ENCODE results near the gene DMAC2.
"Not testable (repeated sequence)": the region's sequence is repeated elsewhere in the genome, so short reads cannot be mapped to it uniquely, and the experiment has no call there.

The DMAC2 gene

GRCh38 chr19:41422456-41422855 is 17.3 kb downstream of the DMAC2 start:
- no peak for DNase-seq (ENCODE audit: low read depth in 2 of 2)

- DNase-seq (ENCODE audit: low read depth in 2 of 2): no peak
Measured at GRCh38 chr19:41421973-41422372, 17.7 kb downstream of the DMAC2 start.

DNA sequence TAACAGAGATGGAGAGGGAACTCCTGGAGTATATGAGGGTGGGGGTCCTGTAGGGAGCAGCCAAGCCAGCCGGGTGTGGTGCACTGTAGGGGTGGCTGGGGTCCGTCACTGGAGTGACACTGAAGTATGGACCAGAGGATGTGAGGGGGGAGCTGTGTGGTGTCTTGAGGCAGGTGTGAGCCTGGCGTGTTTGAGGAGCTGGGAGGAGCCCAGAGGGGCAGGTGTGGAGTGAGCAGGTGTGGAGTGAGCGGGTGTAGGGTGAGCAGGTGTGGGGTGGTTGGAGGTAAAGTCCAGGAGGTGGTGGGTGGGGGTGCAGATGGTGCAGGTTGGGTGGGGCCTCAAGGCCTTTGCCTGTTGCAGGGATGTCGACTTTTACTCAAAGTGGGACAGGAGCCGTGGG is 18.4 kb downstream of the DMAC2 start:
- DNase-seq (ENCODE audit: low read depth in 2 of 2): no peak

DNA sequence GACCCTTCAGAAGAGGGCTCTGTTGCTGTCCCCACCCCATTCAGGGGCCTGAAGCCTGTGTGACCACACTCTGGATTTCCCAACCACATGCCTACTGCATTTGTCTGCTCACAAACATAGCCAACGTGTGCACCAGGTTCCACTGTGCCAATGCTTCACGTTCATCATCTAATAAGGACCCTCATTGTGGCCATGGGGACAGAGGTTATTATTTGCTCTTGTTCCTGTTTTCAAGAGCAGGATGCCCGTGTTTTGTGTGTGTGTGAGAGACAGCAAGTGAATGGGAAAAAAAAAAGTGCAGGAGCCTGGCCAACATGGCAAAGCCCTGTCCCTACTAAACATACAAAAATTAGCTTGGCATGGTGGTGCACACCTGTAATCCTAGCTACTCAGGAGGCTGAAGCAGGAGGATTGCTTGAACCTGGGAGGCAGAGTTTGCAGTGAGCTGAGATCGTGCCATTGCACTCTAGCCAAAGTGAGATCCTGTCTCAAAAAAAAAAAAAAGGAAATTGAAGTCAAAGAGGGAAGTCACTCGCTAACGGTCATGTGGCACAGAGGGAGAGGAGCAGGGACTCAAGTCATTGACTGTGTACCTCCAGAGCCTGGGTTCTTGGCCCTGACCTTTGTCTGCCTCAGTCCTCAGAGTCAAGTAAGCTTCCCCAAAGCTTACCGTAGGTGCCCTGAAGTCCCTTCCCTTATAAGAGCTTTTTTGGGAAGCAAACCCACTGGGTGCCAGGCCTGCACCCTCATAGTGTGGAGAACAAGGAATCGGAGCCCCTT is 19.4 kb downstream of the DMAC2 start:
- no peak for DNase-seq (ENCODE audit: low read depth in 2 of 2)

GRCh38 chr19:41416194-41416674 is 23.5 kb downstream of the DMAC2 start:
- no peak for DNase-seq (ENCODE audit: low read depth in 2 of 2)

- DNase-seq (ENCODE audit: low read depth in 2 of 2): no peak
Measured at GRCh38 chr19:41415154-41415571, 24.5 kb downstream of the DMAC2 start.

GRCh38 chr19:41414461-41414860 is 25.3 kb downstream of the DMAC2 start:
- no peak for DNase-seq (ENCODE audit: low read depth in 2 of 2)

- no peak for DNase-seq (ENCODE audit: low read depth in 2 of 2)
Measured at GRCh38 chr19:41413947-41414346, 25.8 kb downstream of the DMAC2 start.

GRCh38 chr19:41412953-41413352 is 26.8 kb downstream of the DMAC2 start:
- DNase-seq (ENCODE audit: low read depth in 2 of 2): no peak

DNA sequence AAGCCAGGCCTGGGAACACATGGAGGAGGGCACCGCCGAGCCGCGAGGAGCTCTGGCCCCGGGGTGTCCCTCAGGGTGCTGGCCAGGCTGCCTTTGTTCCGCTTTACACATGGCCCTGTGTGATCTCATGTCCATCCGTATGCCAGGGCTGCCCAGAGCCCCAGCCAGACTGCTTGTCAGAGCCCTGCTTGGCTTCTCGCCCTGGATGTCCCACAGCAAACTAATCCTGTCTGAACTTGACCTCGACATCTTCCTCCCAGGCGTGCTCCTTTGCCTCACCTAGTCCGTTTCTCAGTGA is 27.8 kb downstream of the DMAC2 start:
- no peak for DNase-seq (ENCODE audit: low read depth in 2 of 2)

GRCh38 chr19:41411100-41411967 is 28.4 kb downstream of the DMAC2 start:
- no peak for DNase-seq (ENCODE audit: low read depth in 2 of 2)

DNA sequence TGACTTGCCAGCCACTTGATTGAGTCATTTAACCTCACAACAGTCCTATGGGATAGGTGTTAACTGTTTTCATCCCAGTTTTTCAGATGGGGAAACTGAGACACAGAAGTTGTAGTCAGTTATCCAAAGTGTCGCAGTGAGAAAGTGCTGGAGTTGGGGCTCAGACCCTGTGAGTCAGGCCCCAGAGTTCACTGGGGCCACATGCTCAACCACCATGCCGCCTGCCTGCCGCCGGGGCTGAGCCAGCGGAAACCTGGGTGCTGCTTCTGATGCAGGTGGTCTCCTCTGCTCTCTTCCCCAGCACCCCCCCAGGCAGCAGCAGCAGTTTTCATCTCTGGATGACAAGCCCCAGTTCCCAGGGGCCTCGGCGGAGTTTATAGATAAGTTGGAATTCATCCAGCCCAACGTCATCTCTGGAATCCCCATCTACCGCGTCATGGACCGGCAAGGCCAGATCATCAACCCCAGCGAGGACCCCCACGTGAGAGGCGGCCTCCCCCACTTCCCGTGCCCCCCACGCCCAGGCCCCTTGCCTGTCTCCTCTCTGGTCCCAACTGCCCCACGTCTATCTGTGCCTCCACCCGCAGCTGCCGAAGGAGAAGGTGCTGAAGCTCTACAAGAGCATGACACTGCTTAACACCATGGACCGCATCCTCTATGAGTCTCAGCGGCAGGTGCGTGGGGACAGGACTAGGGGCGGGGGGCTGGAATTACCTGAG is 29.2 kb downstream of the DMAC2 start:
- no peak for DNase-seq (ENCODE audit: low read depth in 2 of 2)

- no peak for DNase-seq (ENCODE audit: low read depth in 2 of 2)
Measured at GRCh38 chr19:41409288-41409687, 30.4 kb downstream of the DMAC2 start.

GRCh38 chr19:41408846-41409245 is 30.9 kb downstream of the DMAC2 start:
- not testable (repeated sequence) for DNase-seq (ENCODE audit: low read depth in 2 of 2)

GRCh38 chr19:41408256-41408655 is 31.5 kb downstream of the DMAC2 start:
- no peak for DNase-seq (ENCODE audit: low read depth in 2 of 2)

- DNase-seq (ENCODE audit: low read depth in 2 of 2): no peak
Measured at GRCh38 chr19:41407271-41407670, 32.4 kb downstream of the DMAC2 start.

DNA sequence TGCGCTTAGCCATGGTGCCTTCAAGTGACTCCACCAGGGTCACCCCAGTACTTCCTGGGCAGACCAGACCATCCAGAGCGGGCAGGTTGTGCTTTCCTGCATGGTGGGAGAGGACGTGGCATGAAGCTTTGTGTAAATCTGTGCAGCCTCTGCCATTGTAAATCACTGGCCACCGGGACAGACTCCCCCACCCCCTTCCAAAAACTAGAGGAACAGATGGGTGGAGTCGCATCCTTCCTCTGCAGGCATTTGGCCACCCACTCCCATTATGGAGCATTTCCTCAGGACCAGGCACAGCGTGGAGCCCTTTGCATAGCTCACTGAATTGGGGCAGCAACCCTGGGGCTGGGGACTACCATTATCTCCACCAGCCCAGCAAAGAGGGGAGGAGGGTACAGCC is 33.9 kb downstream of the DMAC2 start:
- DNase-seq (ENCODE audit: low read depth in 2 of 2): no peak

DNA sequence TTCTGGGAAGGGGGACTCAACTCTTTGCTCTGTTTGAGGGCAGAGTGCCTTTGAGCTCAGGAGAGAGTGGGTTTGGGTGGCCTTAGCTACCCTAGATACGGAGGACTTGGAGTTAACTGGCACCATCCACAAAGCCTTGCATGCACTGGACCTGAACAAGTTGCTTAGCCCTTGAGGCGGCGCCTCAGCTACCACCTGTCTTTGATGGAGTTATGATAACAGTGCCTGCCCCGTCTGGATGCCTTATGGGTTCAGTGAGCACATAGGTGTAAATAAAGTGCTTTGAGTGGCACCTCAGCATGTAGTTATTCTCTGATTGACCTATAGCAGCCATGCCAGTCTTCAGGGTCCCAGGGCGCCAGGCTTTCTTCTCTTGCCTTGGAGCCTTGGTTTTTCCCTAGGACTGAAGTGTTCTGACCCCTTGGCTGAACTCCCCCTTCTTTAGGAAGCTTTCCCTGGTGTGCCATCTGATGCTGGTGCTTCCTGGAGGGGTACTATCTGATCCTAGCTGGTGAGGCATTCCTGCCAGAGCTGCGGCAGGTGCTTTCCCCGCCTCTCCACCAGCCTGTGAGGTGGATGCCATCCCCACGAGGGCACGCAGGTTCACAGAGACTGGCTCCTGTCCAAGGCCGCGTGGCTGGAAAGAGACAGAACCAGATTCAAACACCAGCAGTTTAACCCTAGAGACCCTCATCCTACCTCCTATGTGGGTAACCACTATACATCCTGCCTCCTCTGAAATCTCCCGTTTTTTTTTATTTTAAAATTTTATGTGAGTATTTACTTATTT is 36.3 kb downstream of the DMAC2 start:
- DNase-seq (ENCODE audit: low read depth in 2 of 2): no peak

- no peak for DNase-seq (ENCODE audit: low read depth in 2 of 2)
Measured at GRCh38 chr19:41402010-41402409, 37.7 kb downstream of the DMAC2 start.

DNA sequence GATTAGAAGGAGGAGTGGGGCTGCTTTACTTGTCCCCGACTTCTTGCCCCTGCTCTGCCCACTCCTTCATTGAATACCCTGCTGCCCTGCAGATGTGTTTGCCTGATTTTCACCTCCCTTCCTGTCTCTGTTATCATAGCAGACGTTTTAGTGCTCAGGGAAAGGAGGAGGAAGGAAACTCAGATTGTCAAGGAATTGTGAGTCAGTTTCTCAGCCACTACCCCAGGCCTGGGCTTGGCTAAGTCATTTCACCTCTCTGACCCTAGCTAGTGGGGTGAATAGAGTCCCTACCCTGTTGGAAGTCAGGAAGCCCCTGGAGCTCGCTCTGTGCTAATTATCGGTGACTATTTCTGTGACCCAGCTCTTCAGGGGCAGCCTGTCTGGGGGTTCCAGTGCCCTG is 38.2 kb downstream of the DMAC2 start:
- no peak for DNase-seq (ENCODE audit: low read depth in 2 of 2)

DNA sequence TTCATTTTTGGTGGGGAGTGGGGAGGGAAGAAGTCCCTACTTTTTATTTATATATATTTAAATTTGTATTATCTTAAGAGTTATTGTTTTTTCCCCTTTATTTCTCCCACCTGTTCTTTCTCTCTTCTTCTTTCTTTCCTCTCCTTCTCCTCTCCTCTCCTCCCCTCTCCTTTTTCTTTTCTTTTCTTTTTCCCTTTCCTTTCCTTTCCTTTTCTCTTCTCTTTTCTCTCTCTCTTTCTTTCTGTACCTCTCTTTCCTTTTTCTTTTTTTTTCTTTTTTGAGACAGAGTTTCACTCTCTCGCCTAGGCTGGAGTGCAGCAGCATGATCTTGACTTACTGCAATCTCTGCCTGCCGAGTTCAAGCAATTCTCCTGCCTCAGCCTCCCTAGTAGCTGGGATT is 40.2 kb downstream of the DMAC2 start:
- no peak for DNase-seq (ENCODE audit: low read depth in 2 of 2)

DNA sequence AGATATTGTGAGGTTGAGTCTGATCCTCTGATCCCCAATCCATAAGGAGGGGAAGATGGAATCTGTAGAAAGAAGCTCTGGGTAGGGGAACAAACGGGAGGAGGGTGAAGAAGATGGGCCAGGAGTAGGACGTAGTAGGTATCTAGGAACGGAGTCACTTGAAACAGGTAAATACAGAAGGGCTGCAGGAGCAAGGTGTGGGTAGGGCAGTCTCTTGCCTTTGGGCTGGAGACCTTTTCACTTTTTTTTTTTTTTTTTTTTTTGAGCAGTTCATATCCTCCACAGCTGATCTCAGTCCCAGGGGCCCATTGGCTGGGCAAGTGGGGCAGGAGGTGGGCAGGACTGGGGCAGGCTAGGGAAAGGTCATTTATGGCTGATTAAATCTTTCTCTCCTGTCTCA is 40.6 kb downstream of the DMAC2 start:
- DNase-seq (ENCODE audit: low read depth in 2 of 2): no peak

Data from stimulated activated CD8-positive, alpha-beta memory T cell treated with anti-CD3 and anti-CD28 coated beads, Interleukin-7, amount 100 ng/mL, for 4 hours (primary cell).